K562 treated with DMSO at 1 percent for 48 hours (cell line): ENCODE data around the gene OVCH1. TPM values are rescaled to one million over a fixed set of nuclear protein-coding genes. Genes with fewer than 3 reads are reported as not detected.

Source experiments
- total RNA-seq: library from RNA; unstranded; fragments of 300-600 nt; gene quantifications from 2 replicates; pipeline ENCODE4 v1.2.3, GENCODE V29; 2022; ENCODE audit warnings: low replicate concordance; ENCODE audit errors: extremely low read depth

Gene OVCH1, protein sequence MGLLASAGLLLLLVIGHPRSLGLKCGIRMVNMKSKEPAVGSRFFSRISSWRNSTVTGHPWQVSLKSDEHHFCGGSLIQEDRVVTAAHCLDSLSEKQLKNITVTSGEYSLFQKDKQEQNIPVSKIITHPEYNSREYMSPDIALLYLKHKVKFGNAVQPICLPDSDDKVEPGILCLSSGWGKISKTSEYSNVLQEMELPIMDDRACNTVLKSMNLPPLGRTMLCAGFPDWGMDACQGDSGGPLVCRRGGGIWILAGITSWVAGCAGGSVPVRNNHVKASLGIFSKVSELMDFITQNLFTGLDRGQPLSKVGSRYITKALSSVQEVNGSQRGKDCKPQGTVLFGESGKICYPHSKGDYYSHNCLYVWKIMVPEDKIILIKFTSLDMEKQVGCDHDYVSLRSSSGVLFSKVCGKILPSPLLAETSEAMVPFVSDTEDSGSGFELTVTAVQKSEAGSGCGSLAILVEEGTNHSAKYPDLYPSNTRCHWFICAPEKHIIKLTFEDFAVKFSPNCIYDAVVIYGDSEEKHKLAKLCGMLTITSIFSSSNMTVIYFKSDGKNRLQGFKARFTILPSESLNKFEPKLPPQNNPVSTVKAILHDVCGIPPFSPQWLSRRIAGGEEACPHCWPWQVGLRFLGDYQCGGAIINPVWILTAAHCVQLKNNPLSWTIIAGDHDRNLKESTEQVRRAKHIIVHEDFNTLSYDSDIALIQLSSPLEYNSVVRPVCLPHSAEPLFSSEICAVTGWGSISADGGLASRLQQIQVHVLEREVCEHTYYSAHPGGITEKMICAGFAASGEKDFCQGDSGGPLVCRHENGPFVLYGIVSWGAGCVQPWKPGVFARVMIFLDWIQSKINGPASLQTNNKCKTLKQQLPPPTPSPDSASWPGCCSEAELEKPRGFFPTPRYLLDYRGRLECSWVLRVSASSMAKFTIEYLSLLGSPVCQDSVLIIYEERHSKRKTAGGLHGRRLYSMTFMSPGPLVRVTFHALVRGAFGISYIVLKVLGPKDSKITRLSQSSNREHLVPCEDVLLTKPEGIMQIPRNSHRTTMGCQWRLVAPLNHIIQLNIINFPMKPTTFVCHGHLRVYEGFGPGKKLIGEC
- not detected in 2 replicates for total RNA-seq

DNA sequence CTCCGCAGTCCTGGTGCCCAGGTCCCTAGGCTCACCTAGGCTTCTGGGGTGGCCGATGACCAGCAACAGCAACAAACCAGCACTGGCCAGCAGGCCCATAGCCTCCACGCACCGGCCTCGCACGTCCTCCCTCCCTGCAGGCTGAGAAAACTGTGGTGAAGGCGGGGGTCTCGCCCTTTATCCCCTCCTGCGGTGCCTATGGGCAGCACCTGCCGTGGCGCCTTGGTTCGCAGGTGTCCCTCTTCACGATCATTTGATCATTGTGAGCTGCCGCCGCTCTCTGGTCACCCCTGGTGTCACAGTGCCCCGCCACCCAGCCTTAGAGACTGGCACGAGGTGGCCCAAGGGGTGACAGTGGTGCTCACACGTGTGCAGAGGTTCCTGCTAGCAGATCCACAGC is at the start of gene OVCH1:
OVCH1 (minus strand) TSS at position 99 of the 400 bp plus-strand sequence; CDS start at position 99, 0 bp downstream.

DNA sequence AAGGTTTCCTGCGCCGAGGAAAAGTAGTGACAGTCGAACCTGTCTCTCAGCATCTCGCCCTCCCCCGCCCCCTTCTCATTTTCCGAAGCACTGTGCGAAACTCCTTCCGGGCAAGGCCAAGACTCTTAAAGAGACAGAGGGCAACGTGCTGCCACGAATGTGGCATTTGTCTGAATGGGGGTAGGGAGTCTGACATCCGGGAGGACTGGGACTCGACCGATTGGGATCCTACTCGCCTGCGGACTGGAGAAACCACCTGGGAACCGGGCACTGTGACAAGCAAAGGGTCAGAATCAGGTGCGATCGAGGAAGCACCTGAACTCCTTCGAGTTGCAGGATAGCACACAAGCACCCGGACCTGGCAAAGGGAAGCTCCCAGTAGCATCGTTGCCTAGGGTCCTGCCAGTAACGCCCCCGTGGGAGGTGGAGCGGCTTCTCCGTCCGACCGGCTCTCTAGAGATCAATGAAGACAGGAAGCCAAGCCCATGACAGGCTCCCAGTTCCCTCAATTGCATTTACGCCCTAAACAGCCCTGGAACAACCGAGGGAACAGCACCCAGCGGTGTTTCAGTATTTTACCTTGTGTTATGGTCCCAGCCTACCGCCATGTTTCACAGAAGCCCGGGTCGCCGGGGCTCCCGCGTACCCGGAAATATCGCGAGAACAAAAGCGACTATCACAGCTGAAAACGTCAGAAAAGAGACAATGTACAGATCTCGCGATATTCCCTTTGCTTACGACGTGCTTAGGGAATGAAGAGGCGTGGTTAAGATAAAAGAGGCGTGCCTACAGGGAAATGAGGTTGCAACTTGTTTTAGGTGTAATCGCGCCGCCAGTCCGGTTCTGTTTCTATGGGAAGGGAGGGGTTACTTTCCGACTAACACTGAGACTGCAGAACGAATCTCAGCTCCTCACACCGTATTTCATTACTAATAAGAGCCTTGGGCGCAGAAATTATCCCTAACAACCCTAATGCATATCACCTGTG is 116.7 kb downstream of the OVCH1 start, which contains the start of gene ERGIC2:
ERGIC2 (minus strand) TSS at position 637 of the 988 bp plus-strand sequence. CDS start 9,539 bp downstream, outside the sequence.

Other genes with a start within 250 kb of the OVCH1 start
- gene ERGIC2, start 116.5 kb downstream of the OVCH1 start, total RNA-seq, result not detected in 2 replicates